Immature natural killer cell (primary cell): ENCODE data around the gene TCF4. TPM values are rescaled to one million over a fixed set of nuclear protein-coding genes. Genes with fewer than 3 reads are reported as not detected.

Experiments
- DNase-seq, 3 donors: peaks; one replicate each; pipeline ENCODE4 v3.0.0; 2022; ENCODE audit warnings: mixed read lengths in 1 of 3
- H3K27ac Mint-ChIP-seq, 6 donors: one replicate each; pipeline ENCODE4 v1.8.0; 2020; ENCODE audit warnings: mixed read lengths in 6 of 6, mild to moderate bottlenecking in 5 of 6, inconsistent platforms in 4 of 6, moderate library complexity in 3 of 6
- H3K27me3 Mint-ChIP-seq, 3 donors: one replicate each; pipeline ENCODE4 v1.8.0; 2020 to 2021; ENCODE audit warnings: low read depth in 3 of 3, mild to moderate bottlenecking in 3 of 3, mixed read lengths in 3 of 3, moderate library complexity in 3 of 3, inconsistent platforms in 1 of 3
- H3K36me3 Mint-ChIP-seq, 3 donors: one replicate each; pipeline ENCODE4 v1.8.0; 2020; ENCODE audit warnings: mixed read lengths in 3 of 3, inconsistent platforms in 2 of 3, mild to moderate bottlenecking in 2 of 3
- H3K4me1 Mint-ChIP-seq, 2 donors: one replicate each; pipeline ENCODE4 v1.8.0; 2020; ENCODE audit warnings: inconsistent platforms in 2 of 2, mild to moderate bottlenecking in 2 of 2, mixed read lengths in 2 of 2, moderate library complexity in 1 of 2
- H3K4me3 Mint-ChIP-seq, 5 donors: one replicate each; pipeline ENCODE4 v1.8.0; 2020; ENCODE audit warnings: mild to moderate bottlenecking in 5 of 5, mixed read lengths in 5 of 5, inconsistent platforms in 3 of 5, moderate library complexity in 3 of 5
- H3K9me3 Mint-ChIP-seq, 6 donors: one replicate each; pipeline ENCODE4 v1.8.0; 2020; ENCODE audit warnings: mild to moderate bottlenecking in 6 of 6, mixed read lengths in 6 of 6, inconsistent platforms in 4 of 6, moderate library complexity in 3 of 6
- polyA plus RNA-seq, 3 donors: library from polyadenylated mRNA; unstranded; fragments of 300-500 nt; fragmentation: Illumina TruSeq; gene quantifications; one replicate each; pipeline ENCODE4 v1.2.3, GENCODE V29; 2021

Gene TCF4
- polyA plus RNA-seq, 3 donors from 2014 or later = 7.7 to 28.0 (median 17.6) TPM

- no peak overlapping the region for H3K27ac Mint-ChIP-seq
- DNase-seq = no peak
- H3K4me1 Mint-ChIP-seq = peaks cover 0 to 8% of the 10 kb centered on the region in 2 donors
- H3K36me3 Mint-ChIP-seq = no peaks in the 10 kb centered on the region
- H3K27me3 Mint-ChIP-seq = peaks cover under 1 to 4% (median 4%) of the 10 kb centered on the region in 3 donors
- H3K4me3 Mint-ChIP-seq = no peak overlapping the region
- H3K9me3 Mint-ChIP-seq = no peaks in the 10 kb centered on the region
Observed at GRCh38 chr18:55439056-55439455, 148.9 kb downstream of the TCF4 start.

- Mint-ChIP-seq H3K36me3 (no peaks in the 10 kb centered on the region), H3K27ac (no peak overlapping the region), H3K4me1 (peaks cover 0 to 8% of the 10 kb centered on the region in 2 donors), H3K4me3 (no peak overlapping the region), H3K27me3 (peaks cover 1 to 4% (median 4%) of the 10 kb centered on the region in 3 donors), H3K9me3 (no peaks in the 10 kb centered on the region)
- DNase-seq = no peak
Observed at GRCh38 chr18:55435592-55435991, 152.4 kb downstream of the TCF4 start.

DNA sequence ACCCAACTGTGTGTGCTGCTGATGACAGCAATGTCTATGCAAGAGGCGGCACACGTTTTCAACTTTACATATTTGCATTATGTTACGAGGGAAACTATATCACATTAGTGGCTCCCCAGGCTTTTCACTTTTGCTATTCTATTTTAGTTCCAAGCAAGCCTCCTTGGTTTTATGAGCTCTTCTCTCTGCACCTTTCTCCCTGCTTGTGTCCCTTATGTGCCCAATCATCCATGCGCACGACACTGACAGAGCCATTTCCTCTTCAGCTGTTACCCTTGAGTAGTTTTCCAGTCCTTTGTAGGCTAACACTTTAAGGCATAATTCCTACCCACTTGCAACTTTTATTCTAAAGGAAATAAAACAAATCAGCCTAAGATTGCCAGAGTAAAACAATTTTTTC, 154.3 kb downstream of the TCF4 start:
- Mint-ChIP-seq H3K4me3 (no peak overlapping the region), H3K4me1 (no peaks in the 10 kb centered on the region), H3K27me3 (peaks cover 0 to 2% (median 1%) of the 10 kb centered on the region in 3 donors), H3K36me3 (no peaks in the 10 kb centered on the region), H3K9me3 (no peaks in the 10 kb centered on the region), H3K27ac (no peak overlapping the region)
- DNase-seq = no peak

GRCh38 chr18:55433140-55433539, 154.9 kb downstream of the TCF4 start:
- Mint-ChIP-seq H3K27me3 (peaks cover under 1 to 2% (median 1%) of the 10 kb centered on the region in 3 donors), H3K9me3 (no peaks in the 10 kb centered on the region), H3K27ac (no peak overlapping the region), H3K4me3 (no peak overlapping the region), H3K4me1 (no peaks in the 10 kb centered on the region), H3K36me3 (no peaks in the 10 kb centered on the region)
- no peak for DNase-seq

DNA sequence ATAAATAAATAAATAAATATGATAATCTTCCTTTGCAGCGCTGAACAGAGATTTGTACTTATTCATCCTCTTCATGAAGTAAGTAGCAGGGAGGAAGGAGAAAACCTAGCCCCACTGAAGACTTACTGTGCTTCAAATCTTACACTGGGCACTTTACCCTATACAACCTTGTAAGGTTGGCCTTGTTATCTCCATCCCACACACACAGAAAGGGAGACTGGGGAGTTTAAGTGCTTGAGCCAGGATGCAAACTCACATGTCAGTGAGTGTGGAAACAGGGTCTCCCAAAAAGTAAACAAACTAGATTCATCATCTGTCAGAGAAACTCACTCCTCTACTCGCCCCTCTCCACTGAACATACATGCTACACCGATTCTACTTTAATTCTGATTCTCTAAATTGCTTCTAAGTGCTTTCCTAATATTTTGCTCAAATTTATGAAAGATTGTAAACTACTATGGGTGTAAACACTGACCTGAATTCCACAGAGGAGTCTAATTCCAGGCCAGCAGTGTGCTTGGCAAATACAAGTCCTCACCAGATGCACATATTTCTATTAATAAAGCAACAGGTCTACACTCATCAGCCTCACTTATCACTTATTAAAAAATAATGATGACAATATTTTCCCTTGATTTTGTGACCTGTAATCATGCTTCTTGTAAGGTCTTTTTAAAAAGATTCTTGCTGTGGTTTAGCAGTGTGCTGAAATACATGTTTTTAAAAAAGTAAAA, 155.5 kb downstream of the TCF4 start:
- Mint-ChIP-seq H3K27ac (no peak overlapping the region), H3K4me3 (no peak overlapping the region), H3K27me3 (peaks cover 1 to 2% (median 1%) of the 10 kb centered on the region in 3 donors)

DNA sequence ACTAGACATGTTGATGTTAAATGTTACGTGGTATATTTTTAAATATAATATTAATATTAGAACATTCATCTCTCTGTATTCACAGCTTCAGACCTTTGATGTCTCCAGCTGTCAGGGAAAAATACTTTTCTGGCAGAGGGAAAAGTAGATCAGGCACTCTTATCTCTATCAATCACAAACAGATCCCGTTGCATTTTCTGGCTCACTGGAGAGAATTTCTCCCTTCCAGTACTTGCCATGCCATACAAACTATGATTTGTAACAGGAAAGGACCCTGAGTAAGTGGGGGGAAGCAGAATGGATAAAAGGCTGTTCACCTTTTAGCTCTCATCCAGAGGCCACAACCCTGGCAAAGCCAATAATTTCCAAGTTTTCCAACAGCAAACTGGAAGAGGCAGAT, 158.0 kb downstream of the TCF4 start:
- Mint-ChIP-seq H3K4me3 (no peak overlapping the region), H3K36me3 (peaks cover 0 to under 1% (median 0%) of the 10 kb centered on the region in 3 donors), H3K9me3 (no peaks in the 10 kb centered on the region), H3K27me3 (peaks cover 0 to 3% (median 1%) of the 10 kb centered on the region in 3 donors), H3K27ac (no peak overlapping the region), H3K4me1 (no peaks in the 10 kb centered on the region)
- DNase-seq = no peak

More for the DNA sequence above, 155.5 kb downstream of the TCF4 start:
- H3K36me3 Mint-ChIP-seq = no peaks in the 10 kb centered on the region
- no peaks in the 10 kb centered on the region for H3K9me3 Mint-ChIP-seq
- DNase-seq = no peak
- H3K4me1 Mint-ChIP-seq = no peaks in the 10 kb centered on the region

GRCh38 chr18:55427951-55428350, 160.0 kb downstream of the TCF4 start:
- peaks cover 0 to 6% (median 3%) of the 10 kb centered on the region in 3 donors for H3K27me3 Mint-ChIP-seq
- H3K4me1 Mint-ChIP-seq = no peaks in the 10 kb centered on the region
- DNase-seq = no peak
- H3K36me3 Mint-ChIP-seq = peaks cover 0 to 4% (median 0%) of the 10 kb centered on the region in 3 donors
- H3K4me3 Mint-ChIP-seq = no peak overlapping the region
- no peak overlapping the region for H3K27ac Mint-ChIP-seq
- no peaks in the 10 kb centered on the region for H3K9me3 Mint-ChIP-seq

- no peak overlapping the region for H3K4me3 Mint-ChIP-seq
- peaks cover 4 to 12% of the 10 kb centered on the region in 2 donors for H3K4me1 Mint-ChIP-seq
- no peak for DNase-seq
- H3K36me3 Mint-ChIP-seq = peaks cover 0 to 4% (median 0%) of the 10 kb centered on the region in 3 donors
- peaks cover 0 to 9% (median 3%) of the 10 kb centered on the region in 3 donors for H3K27me3 Mint-ChIP-seq
- H3K9me3 Mint-ChIP-seq = no peaks in the 10 kb centered on the region
- no peak overlapping the region for H3K27ac Mint-ChIP-seq
Observed at GRCh38 chr18:55425698-55426097, 162.3 kb downstream of the TCF4 start.

DNA sequence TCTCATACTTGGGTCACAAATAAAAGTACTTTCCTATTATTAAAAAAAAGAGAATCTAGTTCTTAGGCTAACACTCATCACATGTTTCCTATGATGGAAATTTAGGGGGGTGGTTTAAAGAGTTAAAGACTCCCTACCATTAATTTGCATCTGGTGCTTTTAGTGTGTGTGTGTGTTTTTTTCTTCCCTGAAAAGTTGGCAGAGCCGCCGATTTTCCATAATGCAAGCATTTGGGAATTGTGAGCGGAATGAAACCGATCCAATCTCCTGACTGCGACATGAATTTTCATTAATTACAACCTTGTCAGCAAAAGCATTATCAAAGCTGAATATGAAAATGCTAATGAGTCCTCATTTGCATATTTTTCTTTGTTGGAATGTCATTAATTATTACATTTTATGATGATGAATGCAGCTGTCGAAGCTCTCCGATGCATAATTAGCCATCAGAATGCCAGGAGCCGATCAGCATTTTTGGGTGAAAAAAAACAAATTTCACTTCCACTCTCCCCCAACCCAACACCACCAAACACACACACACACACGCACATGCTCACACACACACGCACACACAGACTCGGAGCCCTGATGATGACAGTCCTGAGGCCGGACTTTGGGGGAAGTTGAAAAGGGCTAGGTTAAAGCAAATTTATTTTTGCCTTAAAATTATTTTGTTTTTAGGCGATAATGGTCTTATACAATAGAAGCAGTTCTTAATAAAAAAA, 165.4 kb downstream of the TCF4 start:
- Mint-ChIP-seq H3K4me3 (no peak overlapping the region), H3K27me3 (peaks cover 1 to 9% (median 2%) of the 10 kb centered on the region in 3 donors), H3K27ac (no peak overlapping the region), H3K9me3 (no peaks in the 10 kb centered on the region), H3K36me3 (peaks cover 0 to 4% (median 0%) of the 10 kb centered on the region in 3 donors), H3K4me1 (peaks cover 13 to 23% of the 10 kb centered on the region in 2 donors)
- DNase-seq = no peak

DNA sequence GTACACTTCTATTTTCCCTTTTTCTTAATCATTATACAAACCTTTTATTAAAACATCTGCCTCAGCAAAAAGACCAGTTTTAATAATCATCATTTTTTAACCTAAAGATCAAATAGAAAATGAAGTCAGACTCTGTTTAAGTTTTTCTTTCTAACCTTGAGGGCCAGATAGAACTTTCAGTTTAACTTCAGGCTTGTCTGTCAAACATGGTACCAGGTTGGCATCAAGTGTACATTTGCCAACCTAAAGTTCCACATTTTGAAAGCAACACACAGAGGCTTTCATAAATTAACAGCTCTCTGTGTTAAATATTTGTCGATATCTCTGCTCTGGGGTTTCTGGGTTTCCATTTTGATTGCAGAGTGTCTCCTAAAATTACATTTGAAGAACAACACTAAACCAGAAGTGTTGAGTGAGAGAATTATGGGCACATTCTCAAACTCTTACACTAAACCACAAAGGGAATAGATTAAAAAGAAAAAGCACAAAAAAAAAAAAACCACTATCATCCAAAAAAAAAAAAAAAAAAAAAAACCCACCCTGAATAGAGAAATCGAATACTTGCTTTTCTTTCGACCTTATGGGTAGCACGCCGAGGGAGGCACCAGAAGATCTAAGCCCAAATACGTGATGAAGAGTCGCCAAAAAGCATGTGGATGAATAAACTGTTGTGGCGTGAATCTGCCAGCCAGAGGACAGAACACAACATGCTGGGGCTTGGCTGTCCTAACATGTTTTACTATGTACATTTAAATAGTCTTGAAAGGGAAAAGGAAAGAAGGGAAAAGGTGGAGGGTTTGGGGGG, 166.2 kb downstream of the TCF4 start:
- H3K27me3 Mint-ChIP-seq = peaks cover 1 to 9% (median 2%) of the 10 kb centered on the region in 3 donors
- H3K9me3 Mint-ChIP-seq = no peaks in the 10 kb centered on the region
- DNase-seq = no peak
- H3K27ac Mint-ChIP-seq = no peak overlapping the region
- no peak overlapping the region for H3K4me3 Mint-ChIP-seq
- peaks cover 0 to 4% (median 0%) of the 10 kb centered on the region in 3 donors for H3K36me3 Mint-ChIP-seq
- H3K4me1 Mint-ChIP-seq = peaks cover 13 to 23% of the 10 kb centered on the region in 2 donors

DNA sequence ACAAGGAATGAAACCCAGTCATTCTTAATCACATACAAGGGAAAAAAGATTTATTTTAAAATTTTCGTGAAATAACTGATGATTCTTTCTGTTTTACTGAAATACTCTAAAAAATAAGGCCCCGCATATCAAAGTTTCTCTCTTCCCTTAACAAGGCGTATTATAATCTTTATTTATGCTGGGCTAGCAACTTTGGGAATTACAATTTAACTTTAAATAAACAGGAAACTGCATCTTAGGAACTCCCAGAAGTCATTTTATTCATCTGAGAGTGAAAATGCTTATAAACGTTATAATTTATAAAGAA, 166.7 kb downstream of the TCF4 start:
- Mint-ChIP-seq H3K4me3 (peak overlapping the region in 2 of 5 donors; percentile 2 to 13), H3K27ac (no peak overlapping the region), H3K36me3 (peaks cover 0 to 4% (median 0%) of the 10 kb centered on the region in 3 donors), H3K4me1 (peaks cover 13 to 23% of the 10 kb centered on the region in 2 donors), H3K27me3 (peaks cover 1 to 9% (median 2%) of the 10 kb centered on the region in 3 donors), H3K9me3 (no peaks in the 10 kb centered on the region)
- DNase-seq = no peak

- Mint-ChIP-seq H3K27ac (peak overlapping the region in 3 of 6 donors; percentile 7 to 60 (median 15)), H3K4me3 (peak overlapping the region; percentile 56 to 76 (median 60))
Observed at GRCh38 chr18:55420665-55421307, 167.2 kb downstream of the TCF4 start.

GRCh38 chr18:55419947-55420664, 167.9 kb downstream of the TCF4 start:
- H3K4me1 Mint-ChIP-seq = peaks cover 13 to 27% of the 10 kb centered on the region in 2 donors
- peak overlapping the region; percentile 56 to 76 (median 60) for H3K4me3 Mint-ChIP-seq
- peak overlapping the region in 3 of 6 donors; percentile 7 to 70 (median 15) for H3K27ac Mint-ChIP-seq
- no peak for DNase-seq
- H3K9me3 Mint-ChIP-seq = no peaks in the 10 kb centered on the region
- peaks cover 0 to 4% (median 0%) of the 10 kb centered on the region in 3 donors for H3K36me3 Mint-ChIP-seq
- peaks cover 1 to 7% (median 2%) of the 10 kb centered on the region in 3 donors for H3K27me3 Mint-ChIP-seq

More at GRCh38 chr18:55420665-55421307, 167.2 kb downstream of the TCF4 start:
- Mint-ChIP-seq H3K27me3 (peaks cover 1 to 9% (median 2%) of the 10 kb centered on the region in 3 donors), H3K9me3 (no peaks in the 10 kb centered on the region), H3K36me3 (peaks cover 0 to 4% (median 0%) of the 10 kb centered on the region in 3 donors), H3K4me1 (peaks cover 13 to 23% of the 10 kb centered on the region in 2 donors)
- peak in 2 of 3 donors; percentile 3 to 11 for DNase-seq
